ENCODE results near the gene OCA2. TPM values are rescaled to one million over a fixed set of nuclear protein-coding genes. Genes with fewer than 3 reads are reported as not detected.

The OCA2 gene
- total RNA-seq, 1 experiment from 2014 or later: 0.31 TPM

DNA sequence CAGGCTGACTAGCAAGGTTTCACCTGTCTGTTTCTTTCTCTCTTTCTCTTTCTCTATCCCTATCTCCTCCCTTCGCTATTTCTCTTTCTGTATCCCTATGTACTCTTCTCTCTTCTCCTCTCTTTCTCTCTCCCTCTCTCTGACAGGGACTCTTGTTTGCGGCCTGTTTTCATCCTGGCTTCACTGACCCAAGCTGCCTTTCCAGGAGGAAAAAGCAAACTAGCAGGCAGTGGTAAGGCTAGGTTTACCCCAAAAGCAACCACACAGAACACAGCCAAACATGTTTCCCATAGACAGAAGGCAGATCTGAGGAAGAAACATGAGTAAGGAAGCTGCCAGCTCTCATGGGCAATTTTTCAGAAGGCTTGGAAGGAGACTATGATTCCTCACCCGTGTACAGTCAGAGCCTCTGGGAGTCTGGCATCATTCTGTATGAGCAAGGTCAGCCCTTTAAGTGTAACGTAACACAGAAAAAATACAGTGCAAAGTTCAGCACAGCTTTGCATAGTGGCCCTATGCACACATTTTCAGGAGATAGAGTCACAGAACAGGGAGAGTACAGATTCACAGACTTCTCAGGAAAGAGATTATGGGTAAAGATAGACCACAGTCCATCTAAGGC lies 61.0 kb downstream of the OCA2 start:
- 100% methylated on average over 1 of the region's 4 CpGs for WGBS (ENCODE audit: extremely low coverage, insufficient read length, low lambda C conversion rate)
- Histone ChIP-seq H3K79me1 (ENCODE audit: insufficient read depth, low read depth, low read length, poor library complexity, severe bottlenecking) (no peaks in the 10 kb centered on the region), H3K23me2 (ENCODE audit: insufficient read length, low read depth, low read length, poor library complexity, severe bottlenecking) (no peaks in the 10 kb centered on the region), H4K20me1 (ENCODE audit: control insufficient read depth, insufficient read depth, insufficient read length) (no peaks in the 10 kb centered on the region), H2BK15ac (ENCODE audit: low read depth, low read length) (no peak overlapping the region), H3K23ac (ENCODE audit: insufficient read length, low read depth, low read length) (no peak overlapping the region), H3K14ac (ENCODE audit: insufficient read depth, low read length) (no peak overlapping the region), H3T11ph (ENCODE audit: low read length) (no peak overlapping the region), H4K8ac (replicated peaks; ENCODE audit: insufficient read length, low read depth, low read length) (no peak overlapping the region), H3K27ac (ENCODE audit: insufficient read length, low read depth, low read length) (no peak overlapping the region), H4K91ac (ENCODE audit: insufficient read length, low read depth, low read length) (no peak overlapping the region), H2BK12ac (ENCODE audit: insufficient read length, low read depth, low read length) (no peak overlapping the region), H2AFZ (ENCODE audit: low read length) (no peak overlapping the region), H2BK120ac (ENCODE audit: low read depth, low read length, poor library complexity, severe bottlenecking) (no peak overlapping the region), H2BK5ac (ENCODE audit: insufficient read length, low read length) (no peak overlapping the region), H2AK5ac (ENCODE audit: insufficient read length, low read length) (no peak overlapping the region), H3K27me3 (ENCODE audit: insufficient read depth, low read length) (no peaks in the 10 kb centered on the region), H3K4me1 (ENCODE audit: insufficient read depth, low read length) (no peaks in the 10 kb centered on the region), H3K4ac (ENCODE audit: low read depth, low read length) (no peak overlapping the region), H3K9ac (ENCODE audit: extremely low read depth, insufficient read length, low read length) (no peak overlapping the region), H3K56ac (ENCODE audit: insufficient read length, low read depth, low read length) (no peak overlapping the region), H3K18ac (ENCODE audit: insufficient read length, low read depth, low read length) (no peak overlapping the region), H3K79me2 (ENCODE audit: insufficient read depth, low read length) (no peaks in the 10 kb centered on the region), H3K9me3 (ENCODE audit: control insufficient read depth, low read depth, low read length) (no peaks in the 10 kb centered on the region), H2BK20ac (ENCODE audit: low read depth, low read length, poor library complexity, severe bottlenecking) (no peak overlapping the region), H3K4me2 (ENCODE audit: insufficient read depth, insufficient read length, low read length) (no peak overlapping the region), H4K5ac (ENCODE audit: insufficient read length, low read depth, low read length) (no peak overlapping the region)
- no peak overlapping the region; a peak in 2 of 7 replicates for H3K27ac Mint-ChIP-seq
- H3K9me3 Mint-ChIP-seq: no peaks in the 10 kb centered on the region
- no peaks in the 10 kb centered on the region; the same call in 1 of the 2 replicates for H3K27me3 Mint-ChIP-seq (ENCODE audit: low read depth)
- H3K4me1 Mint-ChIP-seq: no peaks in the 10 kb centered on the region
- H3K4me3 Mint-ChIP-seq: no peak overlapping the region; a peak in 1 of 5 replicates
- no peaks in the 10 kb centered on the region for H3K36me3 Mint-ChIP-seq (ENCODE audit: insufficient read depth in 1 of 3, low read depth in 3 of 3)
- TF ChIP-seq, protein P1, sequence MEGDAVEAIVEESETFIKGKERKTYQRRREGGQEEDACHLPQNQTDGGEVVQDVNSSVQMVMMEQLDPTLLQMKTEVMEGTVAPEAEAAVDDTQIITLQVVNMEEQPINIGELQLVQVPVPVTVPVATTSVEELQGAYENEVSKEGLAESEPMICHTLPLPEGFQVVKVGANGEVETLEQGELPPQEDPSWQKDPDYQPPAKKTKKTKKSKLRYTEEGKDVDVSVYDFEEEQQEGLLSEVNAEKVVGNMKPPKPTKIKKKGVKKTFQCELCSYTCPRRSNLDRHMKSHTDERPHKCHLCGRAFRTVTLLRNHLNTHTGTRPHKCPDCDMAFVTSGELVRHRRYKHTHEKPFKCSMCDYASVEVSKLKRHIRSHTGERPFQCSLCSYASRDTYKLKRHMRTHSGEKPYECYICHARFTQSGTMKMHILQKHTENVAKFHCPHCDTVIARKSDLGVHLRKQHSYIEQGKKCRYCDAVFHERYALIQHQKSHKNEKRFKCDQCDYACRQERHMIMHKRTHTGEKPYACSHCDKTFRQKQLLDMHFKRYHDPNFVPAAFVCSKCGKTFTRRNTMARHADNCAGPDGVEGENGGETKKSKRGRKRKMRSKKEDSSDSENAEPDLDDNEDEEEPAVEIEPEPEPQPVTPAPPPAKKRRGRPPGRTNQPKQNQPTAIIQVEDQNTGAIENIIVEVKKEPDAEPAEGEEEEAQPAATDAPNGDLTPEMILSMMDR (conservative IDR thresholded peaks at IDR 0.05): no peak
- no peak for DNase-seq

Data from H9 (cell line).